Neutrophil (primary cell): ENCODE data around the gene ZBTB16.

Experiments used
- H3K27ac ChIP-seq: fragments of 200-600 bp; sonication (generic); 2 replicates; pipeline ENCODE4 v1.5.1; 2016; ENCODE audit warnings: mild to moderate bottlenecking, moderate library complexity
- H3K27me3 ChIP-seq: fragments of 200-600 bp; sonication (generic); 2 replicates; pipeline ENCODE4 v1.6.0; 2016; ENCODE audit warnings: mild to moderate bottlenecking
- H3K36me3 ChIP-seq: fragments of 200-600 bp; sonication (generic); 2 replicates; pipeline ENCODE4 v1.5.1; 2017
- H3K4me1 ChIP-seq, 2 experiments: fragments of 200-600 bp in 1 of 2; sonication (generic) in 1 of 2; 1 replicate in 1 of 2; 2 replicates in 1 of 2; pipeline versions ENCODE4 v1.5.1 to v1.6.1; 2013 to 2016; ENCODE audit warnings: low read depth in 1 of 2, low read length in 1 of 2, mild to moderate bottlenecking in 1 of 2, moderate library complexity in 1 of 2; ENCODE audit not compliant: control insufficient read depth in 1 of 2, insufficient read depth in 1 of 2
- H3K4me3 ChIP-seq, 2 experiments: fragments of 200-600 bp in 1 of 2; sonication (generic) in 1 of 2; 1 replicate in 1 of 2; 2 replicates in 1 of 2; pipeline ENCODE4 v1.5.1; 2013 to 2016; ENCODE audit warnings: low read depth in 1 of 2, low read length in 1 of 2, mild to moderate bottlenecking in 1 of 2, moderate library complexity in 1 of 2
- H3K9me3 ChIP-seq: fragments of 200-600 bp; sonication (generic); 2 replicates; pipeline ENCODE4 v1.5.1; 2016
- TF ChIP-seq, protein P1 (sequence below): fragments of 200-600 bp; sonication (generic); IDR thresholded peaks from 2 replicates; pipeline ENCODE4 v1.5.1; 2016; ENCODE audit warnings: antibody characterized with exemption

ZBTB16 gene

DNA sequence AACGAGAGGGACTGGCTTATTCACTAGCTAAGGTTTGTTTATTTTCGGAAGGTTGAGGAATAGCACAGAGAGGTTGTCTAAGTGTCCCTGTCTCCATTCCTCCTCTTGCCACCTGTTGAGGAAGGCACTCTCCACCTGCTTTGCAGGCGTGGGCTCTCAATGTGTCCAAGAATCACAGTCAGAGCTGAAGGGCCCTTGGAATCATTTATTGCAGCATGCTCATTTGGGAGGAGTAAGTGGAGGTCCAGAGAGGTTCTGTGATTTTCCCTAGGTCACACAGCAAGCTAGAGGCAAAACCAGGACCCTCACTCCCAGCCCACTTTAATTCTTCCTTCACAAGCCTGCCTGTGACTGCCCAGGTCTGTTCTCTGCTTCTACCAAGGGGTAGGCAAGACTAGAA, 21.3 kb downstream of the ZBTB16 start:
- H3K4me3 ChIP-seq: no peak overlapping the region
- H3K27me3 ChIP-seq: no peaks in the 10 kb centered on the region
- H3K4me1 ChIP-seq: peaks cover 66 to 69% of the 10 kb centered on the region in 2 experiments
- no peaks in the 10 kb centered on the region for H3K9me3 ChIP-seq
- no peak overlapping the region for H3K27ac ChIP-seq
- TF ChIP-seq, protein P1, sequence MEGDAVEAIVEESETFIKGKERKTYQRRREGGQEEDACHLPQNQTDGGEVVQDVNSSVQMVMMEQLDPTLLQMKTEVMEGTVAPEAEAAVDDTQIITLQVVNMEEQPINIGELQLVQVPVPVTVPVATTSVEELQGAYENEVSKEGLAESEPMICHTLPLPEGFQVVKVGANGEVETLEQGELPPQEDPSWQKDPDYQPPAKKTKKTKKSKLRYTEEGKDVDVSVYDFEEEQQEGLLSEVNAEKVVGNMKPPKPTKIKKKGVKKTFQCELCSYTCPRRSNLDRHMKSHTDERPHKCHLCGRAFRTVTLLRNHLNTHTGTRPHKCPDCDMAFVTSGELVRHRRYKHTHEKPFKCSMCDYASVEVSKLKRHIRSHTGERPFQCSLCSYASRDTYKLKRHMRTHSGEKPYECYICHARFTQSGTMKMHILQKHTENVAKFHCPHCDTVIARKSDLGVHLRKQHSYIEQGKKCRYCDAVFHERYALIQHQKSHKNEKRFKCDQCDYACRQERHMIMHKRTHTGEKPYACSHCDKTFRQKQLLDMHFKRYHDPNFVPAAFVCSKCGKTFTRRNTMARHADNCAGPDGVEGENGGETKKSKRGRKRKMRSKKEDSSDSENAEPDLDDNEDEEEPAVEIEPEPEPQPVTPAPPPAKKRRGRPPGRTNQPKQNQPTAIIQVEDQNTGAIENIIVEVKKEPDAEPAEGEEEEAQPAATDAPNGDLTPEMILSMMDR: no peak
- no peaks in the 10 kb centered on the region for H3K36me3 ChIP-seq

DNA sequence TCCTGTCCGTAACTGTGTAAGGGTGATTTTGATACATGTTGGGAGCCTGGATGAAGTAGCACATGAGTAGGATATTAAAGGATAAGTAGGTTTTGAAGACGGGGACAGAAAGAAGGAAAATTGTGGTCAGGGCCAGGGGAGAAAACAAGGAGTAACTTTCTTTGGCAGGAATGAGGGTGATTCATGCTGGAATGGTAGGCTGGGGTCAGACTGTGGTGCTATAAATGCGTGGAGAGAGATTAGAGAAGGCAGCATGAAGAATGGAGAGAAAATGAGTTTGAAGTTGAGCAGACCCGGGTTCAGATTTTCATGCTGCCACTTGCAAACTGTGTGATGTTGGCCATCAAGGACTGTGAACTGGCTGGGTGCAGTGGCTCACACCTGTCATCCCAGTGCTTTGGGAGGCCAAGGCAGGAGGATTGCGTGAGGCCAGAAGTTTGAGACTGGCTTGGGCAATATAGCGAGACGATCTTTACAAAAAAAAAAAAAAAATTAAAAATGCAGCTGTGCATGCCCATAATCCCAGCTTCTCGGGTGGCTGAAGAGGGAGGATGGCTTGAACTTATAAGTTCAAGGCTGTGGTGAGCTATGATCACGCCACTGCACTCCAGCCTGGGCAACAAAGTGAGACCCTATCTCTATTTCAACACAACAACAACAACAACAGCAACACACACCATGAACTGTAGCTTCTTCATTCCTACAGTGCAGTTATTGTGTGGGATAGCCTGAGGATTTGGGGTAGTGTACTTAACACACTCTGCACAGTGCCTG, 22.3 kb downstream of the ZBTB16 start:
- TF ChIP-seq, protein P1: no peak
- peak overlapping the region in 1 of 2 experiments; percentile 45 for H3K4me3 ChIP-seq
- no peak overlapping the region for H3K27ac ChIP-seq
- no peaks in the 10 kb centered on the region for H3K36me3 ChIP-seq
- no peaks in the 10 kb centered on the region for H3K9me3 ChIP-seq
- H3K27me3 ChIP-seq: no peaks in the 10 kb centered on the region
- peaks cover 74 to 78% of the 10 kb centered on the region in 2 experiments for H3K4me1 ChIP-seq

DNA sequence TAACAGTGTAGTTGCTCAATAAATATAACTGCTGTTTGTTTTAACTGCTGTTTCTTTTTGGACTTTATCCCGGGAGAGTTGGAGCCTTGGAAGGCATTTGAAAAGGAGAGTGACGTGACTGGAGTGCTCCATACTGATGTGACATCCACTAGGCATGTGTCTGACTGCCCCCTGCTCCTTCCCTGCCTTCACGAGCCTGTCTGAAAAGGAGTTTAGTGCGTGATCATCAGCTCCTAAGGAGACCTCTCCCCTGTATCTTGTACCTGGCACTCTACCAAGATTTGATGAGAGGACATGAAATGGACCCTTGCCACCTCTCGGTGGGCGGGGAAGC, 22.9 kb downstream of the ZBTB16 start:
- Histone ChIP-seq H3K36me3 (no peaks in the 10 kb centered on the region), H3K4me3 (peak overlapping the region; percentile 45 to 46), H3K4me1 (peaks cover 74 to 78% of the 10 kb centered on the region in 2 experiments), H3K27ac (no peak overlapping the region), H3K9me3 (no peaks in the 10 kb centered on the region), H3K27me3 (no peaks in the 10 kb centered on the region)
- TF ChIP-seq, protein P1: no peak

GRCh38 chr11:114082767-114083181, 23.3 kb downstream of the ZBTB16 start:
- no peaks in the 10 kb centered on the region for H3K36me3 ChIP-seq
- peak overlapping the region; percentile 45 to 46 for H3K4me3 ChIP-seq
- no peak overlapping the region for H3K27ac ChIP-seq

DNA sequence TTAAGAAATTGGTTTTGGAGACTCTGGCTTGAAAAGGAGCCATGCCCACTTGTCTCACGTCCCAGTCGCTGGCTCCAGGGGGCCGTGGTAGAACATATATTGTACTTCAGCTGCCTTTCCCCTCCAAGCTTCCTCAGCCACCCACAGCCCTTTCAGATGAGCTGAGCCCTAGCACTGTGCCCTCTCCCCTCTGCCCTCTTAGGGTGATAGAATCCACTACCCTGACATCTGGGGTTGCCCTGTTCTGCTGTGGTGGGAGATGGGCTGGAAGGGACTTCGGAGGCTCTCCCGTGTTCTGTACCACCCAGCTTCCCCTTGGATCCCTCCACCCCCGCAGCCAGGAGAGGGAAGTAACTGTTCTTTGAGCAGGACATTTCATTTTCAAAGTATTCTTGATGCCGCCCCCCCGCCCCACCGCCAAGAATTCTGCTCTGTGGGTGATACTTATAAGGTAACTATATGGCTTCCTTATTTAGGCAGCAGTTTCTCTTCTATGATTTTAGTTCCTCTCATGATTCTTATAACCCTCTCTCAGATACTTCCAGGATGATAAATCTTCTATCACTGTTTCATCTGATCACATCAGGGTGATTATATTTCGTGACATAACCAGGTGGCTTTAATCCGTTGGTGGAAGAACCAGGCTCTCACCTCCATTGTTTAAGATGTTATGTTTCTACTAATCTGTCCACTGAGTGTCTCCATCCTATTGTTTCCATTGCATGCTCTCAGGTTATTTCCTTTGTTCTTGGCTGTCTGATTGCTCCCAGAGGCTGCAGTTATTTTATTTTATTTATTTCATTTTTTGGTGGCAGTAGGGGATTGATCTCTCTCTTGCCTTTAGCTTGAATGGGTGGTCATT, 24.1 kb downstream of the ZBTB16 start:
- no peaks in the 10 kb centered on the region for H3K36me3 ChIP-seq
- H3K27ac ChIP-seq: peak overlapping the region; percentile 30
- peaks cover 70 to 72% of the 10 kb centered on the region in 2 experiments for H3K4me1 ChIP-seq
- no peaks in the 10 kb centered on the region for H3K27me3 ChIP-seq
- TF ChIP-seq, protein P1: no peak
- H3K4me3 ChIP-seq: peak overlapping the region; percentile 45 to 46
- no peaks in the 10 kb centered on the region for H3K9me3 ChIP-seq

More at GRCh38 chr11:114082767-114083181, 23.3 kb downstream of the ZBTB16 start:
- TF ChIP-seq, protein P1: no peak
- Histone ChIP-seq H3K9me3 (no peaks in the 10 kb centered on the region), H3K4me1 (peaks cover 74 to 76% of the 10 kb centered on the region in 2 experiments), H3K27me3 (no peaks in the 10 kb centered on the region)
